SK-N-SH treated with all-trans-retinoic acid at 6 μM for 48 hours (cell line): Measurements from ENCODE around the gene C3orf22.

Source experiments
- ATAC-seq: fragments of 200-7000 bp; cut with Tn5 transposase; 3 replicates; pipeline ENCODE4 v1.9.1; 2020; ENCODE audit warnings: mild to moderate bottlenecking, moderate library complexity
- ARNTL ChIP-seq: fragments of 450-650 bp; formaldehyde crosslinking; IDR thresholded peaks from 2 replicates; pipeline ENCODE4 v1.5.0; 2020; ENCODE audit warnings: low read depth, mild to moderate bottlenecking, moderate library complexity, borderline replicate concordance
- BACH2 ChIP-seq: fragments of 250-450 bp; sonication (Bioruptor Pico); IDR thresholded peaks from 2 replicates; pipeline ENCODE4 v1.9.0; 2021; ENCODE audit warnings: mild to moderate bottlenecking, borderline replicate concordance
- CSDC2 ChIP-seq: fragments of 250-450 bp; sonication (Bioruptor Pico); IDR thresholded peaks from 2 replicates; pipeline ENCODE4 v1.5.0; 2020; ENCODE audit warnings: mild to moderate bottlenecking, moderate library complexity
- ESRRG ChIP-seq: fragments of 250-450 bp; sonication (Bioruptor Pico); IDR thresholded peaks from 2 replicates; pipeline ENCODE4 v1.6.1; 2021; ENCODE audit warnings: mild to moderate bottlenecking
- GLIS3 ChIP-seq: fragments of 250-450 bp; sonication (Bioruptor Pico); IDR thresholded peaks from 2 replicates; pipeline ENCODE4 v1.5.0; 2020; ENCODE audit warnings: mild to moderate bottlenecking, moderate library complexity
- ISL1 ChIP-seq: fragments of 250-450 bp; sonication (Bioruptor Pico); IDR thresholded peaks from 2 replicates; pipeline ENCODE4 v2.1.2; 2022; ENCODE audit warnings: mild to moderate bottlenecking, moderate library complexity
- OSR1 ChIP-seq: fragments of 250-450 bp; sonication (Bioruptor Pico); IDR thresholded peaks from 2 replicates; pipeline ENCODE4 v1.8.0; 2022; ENCODE audit warnings: moderate library complexity, mild to moderate bottlenecking, inconsistent platforms
- PATZ1 ChIP-seq: fragments of 250-450 bp; sonication (Bioruptor Pico); IDR thresholded peaks from 2 replicates; pipeline ENCODE4 v1.8.0; 2020; ENCODE audit warnings: mild to moderate bottlenecking, moderate library complexity, borderline replicate concordance
- POU6F1 ChIP-seq: fragments of 250-450 bp; sonication (Bioruptor Pico); IDR thresholded peaks from 2 replicates; pipeline ENCODE4 v1.8.0; 2021; ENCODE audit warnings: low read depth, mild to moderate bottlenecking, moderate library complexity, borderline replicate concordance
- PPARA ChIP-seq: fragments of 250-450 bp; sonication (Bioruptor Pico); IDR thresholded peaks from 2 replicates; pipeline ENCODE4 v1.5.0; 2020; ENCODE audit warnings: mild to moderate bottlenecking, borderline replicate concordance
- RARB ChIP-seq: fragments of 250-450 bp; sonication (Bioruptor Pico); IDR thresholded peaks from 2 replicates; pipeline ENCODE4 v1.8.0; 2021; ENCODE audit warnings: mild to moderate bottlenecking, moderate library complexity
- SNAI2 ChIP-seq: fragments of 250-450 bp; sonication (Bioruptor Pico); IDR thresholded peaks from 2 replicates; pipeline ENCODE4 v1.5.0; 2020; ENCODE audit warnings: mild to moderate bottlenecking, moderate library complexity
- TCF4 ChIP-seq: fragments of 250-450 bp; sonication (Bioruptor Pico); IDR thresholded peaks from 2 replicates; pipeline ENCODE4 v1.8.0; 2021; ENCODE audit warnings: mild to moderate bottlenecking, moderate library complexity, borderline replicate concordance
- TOX ChIP-seq: fragments of 250-450 bp; sonication (Bioruptor Pico); IDR thresholded peaks from 2 replicates; pipeline ENCODE4 v1.8.0; 2021; ENCODE audit warnings: mild to moderate bottlenecking, moderate library complexity, borderline replicate concordance
- ZC3H10 ChIP-seq: fragments of 250-450 bp; sonication (Bioruptor Pico); IDR thresholded peaks from 2 replicates; pipeline ENCODE4 v1.5.1; 2021; ENCODE audit warnings: mild to moderate bottlenecking, moderate library complexity
- ZFP3 ChIP-seq: fragments of 250-450 bp; sonication (Bioruptor Pico); IDR thresholded peaks from 2 replicates; pipeline ENCODE4 v1.5.0; 2020; ENCODE audit warnings: mild to moderate bottlenecking, moderate library complexity
- ZFP30 ChIP-seq: fragments of 450-650 bp; formaldehyde crosslinking; IDR thresholded peaks from 2 replicates; pipeline ENCODE4 v1.5.0; 2022; ENCODE audit warnings: mild to moderate bottlenecking, moderate library complexity
- ZNF565 ChIP-seq: fragments of 450-650 bp; formaldehyde crosslinking; conservative IDR thresholded peaks from 2 replicates; pipeline ENCODE4 v1.5.0; 2020; ENCODE audit warnings: low read depth, mild to moderate bottlenecking, moderate library complexity
- ZNF70 ChIP-seq: fragments of 450-650 bp; formaldehyde crosslinking; IDR thresholded peaks from 2 replicates; pipeline ENCODE4 v1.5.0; 2020; ENCODE audit warnings: mild to moderate bottlenecking, moderate library complexity
- ZNF8 ChIP-seq: fragments of 450-650 bp; formaldehyde crosslinking; IDR thresholded peaks from 2 replicates; pipeline ENCODE4 v1.5.0; 2020; ENCODE audit warnings: mild to moderate bottlenecking, moderate library complexity
- TF ChIP-seq, protein P1 (sequence below): fragments of 250-450 bp; sonication (Bioruptor Pico); IDR thresholded peaks from 2 replicates; pipeline ENCODE4 v1.5.1; 2020; ENCODE audit warnings: low read depth, mild to moderate bottlenecking, moderate library complexity
- TF ChIP-seq, protein P2 (sequence below): fragments of 250-450 bp; sonication (Bioruptor Pico); IDR thresholded peaks from 2 replicates; pipeline ENCODE4 v1.5.0; 2020; ENCODE audit warnings: mild to moderate bottlenecking, moderate library complexity
- TF ChIP-seq, protein P3 (sequence below): fragments of 250-450 bp; sonication (Bioruptor Pico); IDR thresholded peaks from 2 replicates; pipeline ENCODE4 v1.5.1; 2021; ENCODE audit warnings: mild to moderate bottlenecking, moderate library complexity

The C3orf22 gene

DNA sequence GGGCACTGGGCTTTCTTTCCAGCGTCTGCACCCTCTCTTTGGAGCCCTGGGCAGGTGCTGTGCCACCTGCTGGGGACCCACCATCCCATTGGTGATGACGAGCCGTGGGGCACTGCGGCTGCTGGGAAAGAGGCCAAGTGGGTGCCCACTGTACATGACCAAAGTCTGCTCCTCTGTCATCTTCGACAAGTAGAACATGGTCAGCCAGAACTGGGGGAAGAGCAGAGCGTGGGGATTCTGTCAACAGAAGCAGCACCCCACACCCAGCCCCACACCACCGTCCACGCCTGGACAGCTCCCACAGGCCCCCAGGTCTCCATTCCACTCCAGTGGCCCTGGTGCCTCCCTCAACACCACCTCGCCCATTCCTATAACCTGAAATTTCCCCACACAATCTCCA is 50.8 kb downstream of the C3orf22 start:
- ATAC-seq: no peak
- TF ChIP-seq ARNTL (CRISPR knock-in tag) (no peak), RARB (no peak), TCF4 (CRISPR knock-in tag) (no peak), ESRRG (CRISPR knock-in tag) (no peak), ZFP3 (CRISPR knock-in tag) (no peak), BACH2 (CRISPR knock-in tag) (no peak), ZNF565 (CRISPR knock-in tag) (no peak), ISL1 (CRISPR knock-in tag) (no peak), SNAI2 (CRISPR knock-in tag) (no peak), PPARA (no peak), POU6F1 (no peak), PATZ1 (no peak)
- TF ChIP-seq, protein P1, sequence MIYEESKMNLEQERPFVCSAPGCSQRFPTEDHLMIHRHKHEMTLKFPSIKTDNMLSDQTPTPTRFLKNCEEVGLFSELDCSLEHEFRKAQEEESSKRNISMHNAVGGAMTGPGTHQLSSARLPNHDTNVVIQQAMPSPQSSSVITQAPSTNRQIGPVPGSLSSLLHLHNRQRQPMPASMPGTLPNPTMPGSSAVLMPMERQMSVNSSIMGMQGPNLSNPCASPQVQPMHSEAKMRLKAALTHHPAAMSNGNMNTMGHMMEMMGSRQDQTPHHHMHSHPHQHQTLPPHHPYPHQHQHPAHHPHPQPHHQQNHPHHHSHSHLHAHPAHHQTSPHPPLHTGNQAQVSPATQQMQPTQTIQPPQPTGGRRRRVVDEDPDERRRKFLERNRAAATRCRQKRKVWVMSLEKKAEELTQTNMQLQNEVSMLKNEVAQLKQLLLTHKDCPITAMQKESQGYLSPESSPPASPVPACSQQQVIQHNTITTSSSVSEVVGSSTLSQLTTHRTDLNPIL (CRISPR knock-in tag): no peak
- TF ChIP-seq, protein P2, sequence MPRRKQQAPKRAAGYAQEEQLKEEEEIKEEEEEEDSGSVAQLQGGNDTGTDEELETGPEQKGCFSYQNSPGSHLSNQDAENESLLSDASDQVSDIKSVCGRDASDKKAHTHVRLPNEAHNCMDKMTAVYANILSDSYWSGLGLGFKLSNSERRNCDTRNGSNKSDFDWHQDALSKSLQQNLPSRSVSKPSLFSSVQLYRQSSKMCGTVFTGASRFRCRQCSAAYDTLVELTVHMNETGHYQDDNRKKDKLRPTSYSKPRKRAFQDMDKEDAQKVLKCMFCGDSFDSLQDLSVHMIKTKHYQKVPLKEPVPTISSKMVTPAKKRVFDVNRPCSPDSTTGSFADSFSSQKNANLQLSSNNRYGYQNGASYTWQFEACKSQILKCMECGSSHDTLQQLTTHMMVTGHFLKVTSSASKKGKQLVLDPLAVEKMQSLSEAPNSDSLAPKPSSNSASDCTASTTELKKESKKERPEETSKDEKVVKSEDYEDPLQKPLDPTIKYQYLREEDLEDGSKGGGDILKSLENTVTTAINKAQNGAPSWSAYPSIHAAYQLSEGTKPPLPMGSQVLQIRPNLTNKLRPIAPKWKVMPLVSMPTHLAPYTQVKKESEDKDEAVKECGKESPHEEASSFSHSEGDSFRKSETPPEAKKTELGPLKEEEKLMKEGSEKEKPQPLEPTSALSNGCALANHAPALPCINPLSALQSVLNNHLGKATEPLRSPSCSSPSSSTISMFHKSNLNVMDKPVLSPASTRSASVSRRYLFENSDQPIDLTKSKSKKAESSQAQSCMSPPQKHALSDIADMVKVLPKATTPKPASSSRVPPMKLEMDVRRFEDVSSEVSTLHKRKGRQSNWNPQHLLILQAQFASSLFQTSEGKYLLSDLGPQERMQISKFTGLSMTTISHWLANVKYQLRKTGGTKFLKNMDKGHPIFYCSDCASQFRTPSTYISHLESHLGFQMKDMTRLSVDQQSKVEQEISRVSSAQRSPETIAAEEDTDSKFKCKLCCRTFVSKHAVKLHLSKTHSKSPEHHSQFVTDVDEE (CRISPR knock-in tag): no peak

GRCh38 chr3:126503701-126504100 is 55.0 kb downstream of the C3orf22 start:
- TF ChIP-seq BACH2 (CRISPR knock-in tag): no peak
- no peak for TF ChIP-seq ZNF70 (CRISPR knock-in tag)
- no peak for TF ChIP-seq TOX (CRISPR knock-in tag)
- TF ChIP-seq, protein P1 (CRISPR knock-in tag): no peak
- TF ChIP-seq SNAI2 (CRISPR knock-in tag): no peak
- no peak for TF ChIP-seq ESRRG (CRISPR knock-in tag)
- TF ChIP-seq RARB: no peak
- no peak for TF ChIP-seq CSDC2 (CRISPR knock-in tag)
- TF ChIP-seq ZNF8: no peak
- TF ChIP-seq, protein P3, sequence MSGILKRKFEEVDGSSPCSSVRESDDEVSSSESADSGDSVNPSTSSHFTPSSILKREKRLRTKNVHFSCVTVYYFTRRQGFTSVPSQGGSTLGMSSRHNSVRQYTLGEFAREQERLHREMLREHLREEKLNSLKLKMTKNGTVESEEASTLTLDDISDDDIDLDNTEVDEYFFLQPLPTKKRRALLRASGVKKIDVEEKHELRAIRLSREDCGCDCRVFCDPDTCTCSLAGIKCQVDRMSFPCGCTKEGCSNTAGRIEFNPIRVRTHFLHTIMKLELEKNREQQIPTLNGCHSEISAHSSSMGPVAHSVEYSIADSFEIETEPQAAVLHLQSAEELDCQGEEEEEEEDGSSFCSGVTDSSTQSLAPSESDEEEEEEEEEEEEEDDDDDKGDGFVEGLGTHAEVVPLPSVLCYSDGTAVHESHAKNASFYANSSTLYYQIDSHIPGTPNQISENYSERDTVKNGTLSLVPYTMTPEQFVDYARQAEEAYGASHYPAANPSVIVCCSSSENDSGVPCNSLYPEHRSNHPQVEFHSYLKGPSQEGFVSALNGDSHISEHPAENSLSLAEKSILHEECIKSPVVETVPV (CRISPR knock-in tag): no peak
- TF ChIP-seq TCF4 (CRISPR knock-in tag): no peak
- TF ChIP-seq ZC3H10 (CRISPR knock-in tag): no peak
- no peak for TF ChIP-seq PATZ1
- no peak for TF ChIP-seq ARNTL (CRISPR knock-in tag)
- TF ChIP-seq, protein P2 (CRISPR knock-in tag): no peak
- no peak for TF ChIP-seq GLIS3
- TF ChIP-seq OSR1 (CRISPR knock-in tag): no peak
- TF ChIP-seq ISL1 (CRISPR knock-in tag): no peak
- no peak for TF ChIP-seq ZFP30
- TF ChIP-seq, all 23 proteins: peak for 0
- ATAC-seq: no peak
